ENCODE results near the gene HPGDS.
"Not testable (repeated sequence)": the region's sequence is repeated elsewhere in the genome, so short reads cannot be mapped to it uniquely, and the experiment has no call there.

Gene HPGDS

GRCh38 chr4:94293981-94294380 lies 48.7 kb downstream of the HPGDS start:
- not testable (repeated sequence) for H3K27ac ChIP-seq (ENCODE audit: low read depth, low read length); H2AFZ ChIP-seq (ENCODE audit: low read length, unreplicated experiment); H3K36me3 ChIP-seq (ENCODE audit: insufficient read depth, low read length); H3K79me2 ChIP-seq (ENCODE audit: control insufficient read depth, insufficient read depth, low read length, unreplicated experiment); H3K4me3 ChIP-seq (ENCODE audit: low read depth, low read length); H3K27me3 ChIP-seq (ENCODE audit: insufficient read depth, low read length); H3K4me1 ChIP-seq (ENCODE audit: control insufficient read depth, insufficient read depth, low read length, unreplicated experiment)

DNA sequence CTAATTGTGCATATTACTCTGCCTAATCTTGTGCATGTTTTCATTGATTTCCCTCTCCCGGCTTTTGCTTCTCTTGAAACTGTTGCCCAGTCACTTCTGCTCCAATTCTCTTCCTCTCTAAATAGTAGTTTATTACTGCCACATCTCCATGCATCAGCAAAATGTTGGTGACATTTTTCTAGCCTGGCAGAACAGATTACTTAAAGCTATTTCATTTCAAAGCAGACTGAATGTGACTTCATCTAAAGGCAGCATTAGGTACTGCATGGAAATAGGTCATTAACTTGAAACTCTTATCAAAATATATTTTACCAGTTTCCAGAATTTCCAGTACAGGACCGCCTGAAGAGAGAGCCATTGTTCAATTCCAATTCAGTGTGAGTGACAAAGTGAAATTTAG lies 52.4 kb downstream of the HPGDS start:
- H3K36me3 ChIP-seq (ENCODE audit: insufficient read depth, low read length): peaks cover 9% of the 10 kb centered on the region
- no peaks in the 10 kb centered on the region for H3K79me2 ChIP-seq (ENCODE audit: control insufficient read depth, insufficient read depth, low read length, unreplicated experiment)
- no peaks in the 10 kb centered on the region for H3K27me3 ChIP-seq (ENCODE audit: insufficient read depth, low read length)
- H3K27ac ChIP-seq (ENCODE audit: low read depth, low read length): no peak overlapping the region
- no peak overlapping the region for H2AFZ ChIP-seq (ENCODE audit: low read length, unreplicated experiment)
- H3K4me1 ChIP-seq (ENCODE audit: control insufficient read depth, insufficient read depth, low read length, unreplicated experiment): no peaks in the 10 kb centered on the region
- no peak overlapping the region for H3K4me3 ChIP-seq (ENCODE audit: low read depth, low read length)

DNA sequence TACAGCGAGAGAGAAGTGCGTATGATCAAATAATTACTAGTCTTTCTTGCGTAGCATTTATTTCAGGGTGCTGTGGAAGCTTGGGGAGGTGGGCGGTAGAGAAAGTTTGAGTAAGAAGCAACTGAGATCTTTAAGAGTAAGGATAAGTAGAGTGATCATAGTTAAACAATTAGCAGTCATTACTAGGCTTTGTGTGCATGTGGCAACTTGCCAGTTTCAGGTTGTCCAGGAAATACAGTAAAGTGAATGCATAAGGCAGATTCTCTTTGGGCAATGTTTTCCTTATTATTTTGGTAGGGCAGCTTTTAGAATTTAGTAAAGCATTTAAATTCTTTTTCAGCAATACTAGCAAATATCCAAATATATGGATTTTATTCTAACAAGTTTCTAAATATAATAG lies 57.0 kb downstream of the HPGDS start:
- Histone ChIP-seq H3K4me3 (ENCODE audit: low read depth, low read length) (no peak overlapping the region), H3K4me1 (ENCODE audit: control insufficient read depth, insufficient read depth, low read length, unreplicated experiment) (no peaks in the 10 kb centered on the region), H3K27ac (ENCODE audit: low read depth, low read length) (no peak overlapping the region), H3K36me3 (ENCODE audit: insufficient read depth, low read length) (peaks cover 23% of the 10 kb centered on the region), H2AFZ (ENCODE audit: low read length, unreplicated experiment) (no peak overlapping the region), H3K79me2 (ENCODE audit: control insufficient read depth, insufficient read depth, low read length, unreplicated experiment) (no peaks in the 10 kb centered on the region), H3K27me3 (ENCODE audit: insufficient read depth, low read length) (no peaks in the 10 kb centered on the region)

GRCh38 chr4:94284889-94285288 lies 57.7 kb downstream of the HPGDS start:
- H3K4me3 ChIP-seq (ENCODE audit: low read depth, low read length): no peak overlapping the region
- H3K4me1 ChIP-seq (ENCODE audit: control insufficient read depth, insufficient read depth, low read length, unreplicated experiment): no peaks in the 10 kb centered on the region
- no peaks in the 10 kb centered on the region for H3K79me2 ChIP-seq (ENCODE audit: control insufficient read depth, insufficient read depth, low read length, unreplicated experiment)
- H3K36me3 ChIP-seq (ENCODE audit: insufficient read depth, low read length): peaks cover 26% of the 10 kb centered on the region
- no peak overlapping the region for H2AFZ ChIP-seq (ENCODE audit: low read length, unreplicated experiment)
- no peaks in the 10 kb centered on the region for H3K27me3 ChIP-seq (ENCODE audit: insufficient read depth, low read length)
- H3K27ac ChIP-seq (ENCODE audit: low read depth, low read length): no peak overlapping the region

DNA sequence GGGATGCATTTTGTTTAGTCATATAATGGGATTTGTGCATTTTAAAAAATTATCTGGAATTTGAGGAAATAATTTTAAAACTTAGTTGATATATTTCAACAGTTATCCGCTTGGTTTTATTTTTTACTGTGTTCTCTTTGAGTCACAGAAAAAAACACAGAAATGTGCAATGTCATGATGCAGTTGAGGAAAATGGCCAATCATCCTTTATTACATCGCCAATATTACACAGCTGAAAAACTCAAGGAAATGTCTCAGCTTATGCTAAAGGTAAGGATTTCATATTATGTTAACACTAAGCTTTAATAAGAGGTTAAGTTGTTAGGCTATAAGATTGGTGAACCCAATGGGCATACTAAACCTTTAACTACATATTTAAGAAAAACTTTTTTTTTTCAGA lies 63.9 kb downstream of the HPGDS start:
- Histone ChIP-seq H3K36me3 (ENCODE audit: insufficient read depth, low read length) (peaks cover 59% of the 10 kb centered on the region), H2AFZ (ENCODE audit: low read length, unreplicated experiment) (no peak overlapping the region), H3K4me1 (ENCODE audit: control insufficient read depth, insufficient read depth, low read length, unreplicated experiment) (peaks cover 5% of the 10 kb centered on the region), H3K79me2 (ENCODE audit: control insufficient read depth, insufficient read depth, low read length, unreplicated experiment) (no peaks in the 10 kb centered on the region), H3K27me3 (ENCODE audit: insufficient read depth, low read length) (no peaks in the 10 kb centered on the region), H3K27ac (ENCODE audit: low read depth, low read length) (no peak overlapping the region), H3K4me3 (ENCODE audit: low read depth, low read length) (no peak overlapping the region)

- H3K27me3 ChIP-seq (ENCODE audit: insufficient read depth, low read length): no peaks in the 10 kb centered on the region
- H3K36me3 ChIP-seq (ENCODE audit: insufficient read depth, low read length): peaks cover 50% of the 10 kb centered on the region
- no peak overlapping the region for H3K27ac ChIP-seq (ENCODE audit: low read depth, low read length)
- no peak overlapping the region for H2AFZ ChIP-seq (ENCODE audit: low read length, unreplicated experiment)
- peaks cover 5% of the 10 kb centered on the region for H3K4me1 ChIP-seq (ENCODE audit: control insufficient read depth, insufficient read depth, low read length, unreplicated experiment)
- no peaks in the 10 kb centered on the region for H3K79me2 ChIP-seq (ENCODE audit: control insufficient read depth, insufficient read depth, low read length, unreplicated experiment)
- no peak overlapping the region for H3K4me3 ChIP-seq (ENCODE audit: low read depth, low read length)
These were observed 65.1 kb downstream of the HPGDS start for GRCh38 chr4:94277534-94277933.

- no peak overlapping the region for H3K4me3 ChIP-seq (ENCODE audit: low read depth, low read length)
- H3K27me3 ChIP-seq (ENCODE audit: insufficient read depth, low read length): no peaks in the 10 kb centered on the region
- H3K79me2 ChIP-seq (ENCODE audit: control insufficient read depth, insufficient read depth, low read length, unreplicated experiment): no peaks in the 10 kb centered on the region
- no peak overlapping the region for H3K27ac ChIP-seq (ENCODE audit: low read depth, low read length)
- H2AFZ ChIP-seq (ENCODE audit: low read length, unreplicated experiment): no peak overlapping the region
- H3K36me3 ChIP-seq (ENCODE audit: insufficient read depth, low read length): peaks cover 47% of the 10 kb centered on the region
- H3K4me1 ChIP-seq (ENCODE audit: control insufficient read depth, insufficient read depth, low read length, unreplicated experiment): peaks cover 5% of the 10 kb centered on the region
These were observed 66.4 kb downstream of the HPGDS start for GRCh38 chr4:94276204-94276603.

DNA sequence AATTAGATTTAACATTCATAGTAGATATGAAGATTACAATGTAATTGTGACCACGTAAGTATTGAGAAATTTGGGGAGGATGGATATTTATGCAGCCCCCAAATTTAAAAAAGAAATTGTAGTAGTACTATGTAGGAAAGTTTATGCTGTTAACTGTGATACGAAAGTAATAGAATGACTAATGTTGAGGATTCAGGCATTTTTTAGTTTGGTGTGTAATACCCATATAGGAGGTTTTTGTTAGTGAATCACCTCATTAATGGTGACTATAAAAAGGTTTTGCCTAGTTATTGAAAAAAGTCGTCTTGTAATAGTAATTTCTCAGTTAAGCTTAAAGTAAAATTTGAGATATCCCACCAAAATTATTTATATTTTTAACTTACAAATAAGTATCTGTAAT lies 67.7 kb downstream of the HPGDS start:
- peak overlapping the region; percentile 44 for H3K27ac ChIP-seq (ENCODE audit: low read depth, low read length)
- H3K27me3 ChIP-seq (ENCODE audit: insufficient read depth, low read length): no peaks in the 10 kb centered on the region
- no peak overlapping the region for H3K4me3 ChIP-seq (ENCODE audit: low read depth, low read length)
- peaks cover 5% of the 10 kb centered on the region for H3K4me1 ChIP-seq (ENCODE audit: control insufficient read depth, insufficient read depth, low read length, unreplicated experiment)
- no peak overlapping the region for H2AFZ ChIP-seq (ENCODE audit: low read length, unreplicated experiment)
- H3K36me3 ChIP-seq (ENCODE audit: insufficient read depth, low read length): peaks cover 39% of the 10 kb centered on the region
- no peaks in the 10 kb centered on the region for H3K79me2 ChIP-seq (ENCODE audit: control insufficient read depth, insufficient read depth, low read length, unreplicated experiment)

DNA sequence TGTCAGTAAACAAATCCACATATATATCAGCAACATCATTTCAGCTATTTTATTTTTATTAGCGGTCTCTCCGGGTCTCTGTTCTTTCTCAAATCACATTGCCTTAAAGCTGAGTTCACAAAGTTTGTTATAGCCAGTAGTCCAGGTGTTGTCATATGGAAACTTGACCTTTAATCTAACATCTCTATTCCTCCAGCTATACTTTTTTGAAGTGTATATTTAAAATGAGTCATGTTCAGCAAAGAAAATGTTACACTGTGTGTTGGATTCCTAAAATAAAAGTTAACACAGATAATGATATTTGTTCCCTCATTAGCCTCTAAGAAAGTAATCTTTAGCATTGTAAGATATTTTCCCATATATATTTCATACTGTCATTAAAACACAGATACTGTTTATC lies 71.4 kb downstream of the HPGDS start:
- no peak overlapping the region for H2AFZ ChIP-seq (ENCODE audit: low read length, unreplicated experiment)
- no peak overlapping the region for H3K27ac ChIP-seq (ENCODE audit: low read depth, low read length)
- H3K79me2 ChIP-seq (ENCODE audit: control insufficient read depth, insufficient read depth, low read length, unreplicated experiment): no peaks in the 10 kb centered on the region
- H3K4me1 ChIP-seq (ENCODE audit: control insufficient read depth, insufficient read depth, low read length, unreplicated experiment): peaks cover 5% of the 10 kb centered on the region
- no peaks in the 10 kb centered on the region for H3K27me3 ChIP-seq (ENCODE audit: insufficient read depth, low read length)
- H3K36me3 ChIP-seq (ENCODE audit: insufficient read depth, low read length): peaks cover 6% of the 10 kb centered on the region; the same call in 1 of the 2 replicates
- H3K4me3 ChIP-seq (ENCODE audit: low read depth, low read length): no peak overlapping the region

GRCh38 chr4:94267037-94267436 lies 75.6 kb downstream of the HPGDS start:
- Histone ChIP-seq H3K27ac (ENCODE audit: low read depth, low read length) (no peak overlapping the region), H2AFZ (ENCODE audit: low read length, unreplicated experiment) (no peak overlapping the region), H3K4me1 (ENCODE audit: control insufficient read depth, insufficient read depth, low read length, unreplicated experiment) (no peaks in the 10 kb centered on the region), H3K79me2 (ENCODE audit: control insufficient read depth, insufficient read depth, low read length, unreplicated experiment) (no peaks in the 10 kb centered on the region), H3K4me3 (ENCODE audit: low read depth, low read length) (no peak overlapping the region), H3K36me3 (ENCODE audit: insufficient read depth, low read length) (peaks cover 6% of the 10 kb centered on the region; the same call in 1 of the 2 replicates), H3K27me3 (ENCODE audit: insufficient read depth, low read length) (no peaks in the 10 kb centered on the region)

GRCh38 chr4:94262163-94263016 lies 80.2 kb downstream of the HPGDS start:
- Histone ChIP-seq H3K4me1 (ENCODE audit: control insufficient read depth, insufficient read depth, low read length, unreplicated experiment) (no peaks in the 10 kb centered on the region), H2AFZ (ENCODE audit: low read length, unreplicated experiment) (no peak overlapping the region), H3K27ac (ENCODE audit: low read depth, low read length) (no peak overlapping the region), H3K79me2 (ENCODE audit: control insufficient read depth, insufficient read depth, low read length, unreplicated experiment) (no peaks in the 10 kb centered on the region), H3K27me3 (ENCODE audit: insufficient read depth, low read length) (no peaks in the 10 kb centered on the region), H3K4me3 (ENCODE audit: low read depth, low read length) (no peak overlapping the region), H3K36me3 (ENCODE audit: insufficient read depth, low read length) (peaks cover 7% of the 10 kb centered on the region; the same call in 1 of the 2 replicates)
